HepG2 (cell line): Measurements from ENCODE around the gene ADAMTS4. TPM values are rescaled to one million over a fixed set of nuclear protein-coding genes. Genes with fewer than 3 reads are reported as not detected.
A peak's percentile ranks its signal among the peaks of the same experiment; 100 is the strongest.

Source experiments
- ATAC-seq: fragments of 200-7000 bp; cut with Tn5 transposase; 3 replicates; pipeline ENCODE4 v1.9.1; 2020; ENCODE audit warnings: mild to moderate bottlenecking, moderate library complexity
- BruUV-seq: library from RNA; stranded (reverse); fragments of 400-500 nt; replicated peaks from 2 replicates; lab custom pipeline; 2021; lab: Mats Ljungman, UMichigan
- CTCF ChIA-PET: fragments of 300-600 bp; formaldehyde crosslinking; extraction: SDS; loops from one replicate; lab custom pipeline; 2021; ENCODE audit warnings: low total read pairs, inconsistent platforms, low intra/inter-chr PET ratio; lab: Yijun Ruan, JAX
- POLR2A ChIA-PET: fragments of 350-600 bp; sonication (Branson Sonifier 250); formaldehyde crosslinking; loops from one replicate; lab custom pipeline; 2020; ENCODE audit warnings: antibody characterized with exemption, inconsistent platforms; lab: Yijun Ruan, JAX
- DNase-seq: peaks from one replicate; pipeline ENCODE4 v3.0.0-alpha.2; 2015; ENCODE audit warnings: low spot score
- FAIRE-seq: peaks from 3 replicates; lab custom pipeline; 2011; peaks lifted over from hg19 to GRCh38; lab: Jason Lieb, UNC
- H2AFZ ChIP-seq: one replicate; pipeline ENCODE4 v1.6.1; 2011; ENCODE audit warnings: low read length, inconsistent platforms
- H3K27ac ChIP-seq: fragments of 300-600 bp; 3 replicates; pipeline ENCODE4 v1.8.0; 2011; ENCODE audit warnings: mixed run types, mild to moderate bottlenecking, mixed read lengths, low read length, inconsistent platforms; ENCODE audit not compliant: insufficient read depth; ENCODE audit errors: extremely low read length
- H3K27me3 ChIP-seq, 2 experiments: fragments of 200-600 bp in 1 of 2; 2 replicates in 1 of 2; 3 replicates in 1 of 2; pipeline versions ENCODE4 v1.6.0 to v1.8.0; 2011; ENCODE audit warnings: low read length in 2 of 2, mild to moderate bottlenecking in 2 of 2, moderate library complexity in 2 of 2, inconsistent platforms in 1 of 2; ENCODE audit not compliant: insufficient read depth in 2 of 2, control insufficient read depth in 1 of 2
- H3K36me3 ChIP-seq, 2 experiments: fragments of 200-600 bp in 1 of 2; replicated peaks in 1 of 2; 2 replicates in 1 of 2; 3 replicates in 1 of 2; pipeline versions ENCODE4 v1.5.1 to v1.8.0; 2011; ENCODE audit warnings: low read length in 2 of 2, inconsistent platforms in 1 of 2; ENCODE audit not compliant: insufficient read depth in 2 of 2, control insufficient read depth in 1 of 2
- H3K4me1 ChIP-seq: 2 replicates; pipeline ENCODE4 v1.5.1; 2012; ENCODE audit warnings: low read length, inconsistent platforms; ENCODE audit not compliant: insufficient read depth
- H3K4me2 ChIP-seq: 2 replicates; pipeline ENCODE4 v1.6.0; 2011; ENCODE audit warnings: low read depth, low read length, inconsistent platforms
- H3K4me3 ChIP-seq, 3 experiments: fragments of 200-600 bp in 1 of 3; sonication (generic), shearing (Covaris generic) in 1 of 3; replicated peaks in 1 of 3; 2 replicates each; pipeline ENCODE4 v1.5.1; 2011 to 2016; ENCODE audit warnings: low read length in 3 of 3, inconsistent platforms in 2 of 3, low read depth in 2 of 3, mild to moderate bottlenecking in 2 of 3, control low read depth in 1 of 3, mixed read lengths in 1 of 3; ENCODE audit not compliant: insufficient read depth in 1 of 3
- H3K79me2 ChIP-seq: one replicate; pipeline ENCODE4 v1.6.1; 2011; ENCODE audit warnings: low read length, inconsistent platforms; ENCODE audit not compliant: insufficient read depth
- H3K9ac ChIP-seq: 2 replicates; pipeline ENCODE4 v1.6.0; 2011; ENCODE audit warnings: mild to moderate bottlenecking, low read depth, low read length, inconsistent platforms; ENCODE audit not compliant: insufficient read depth
- H3K9me3 ChIP-seq: 2 replicates; pipeline ENCODE4 v1.5.1; 2012; ENCODE audit warnings: mild to moderate bottlenecking, low read length
- H4K20me1 ChIP-seq: 2 replicates; pipeline ENCODE4 v1.6.0; 2011; ENCODE audit warnings: inconsistent platforms, mild to moderate bottlenecking, low read length, moderate library complexity; ENCODE audit not compliant: insufficient read depth
- POLR2AphosphoS2 ChIP-seq: IDR thresholded peaks from 2 replicates; pipeline ENCODE4 v1.6.1; 2011; ENCODE audit warnings: low read depth, low read length, improper control_type of control experiment
- WGBS: methylation state at CpG from one replicate; pipeline ENCODE4 v1.1.6; 2017; ENCODE audit warnings: low lambda C conversion rate; 5-methylcytosine and 5-hydroxymethylcytosine counted together
- in situ Hi-C: cut with HindIII; loops from 2 replicates; pipeline ENCODE4 v1.10.0; 2017; ENCODE audit warnings: low pct_unique_long_range_greater_than_20kb; ENCODE audit not compliant: extremely low pct_ligation_motif_present
- intact Hi-C: fragments of 100-400 bp; cut with micrococcal nuclease; formaldehyde crosslinking; loops from one replicate; pipeline ENCODE4 v1.10.0; 2022; ENCODE audit not compliant: unreplicated experiment
- polyA plus RNA-seq, 8 experiments: library from polyadenylated mRNA; depleted of rRNA in 3 of 8; stranded (reverse) in 7 of 8; unstranded in 1 of 8; fragments of >200 nt; fragmentation: Illumina TruSeq in 4 of 8; extraction: Trizol in 4 of 8; gene quantifications; 2 replicates each; pipeline versions ENCODE4 v1.2.1 to v1.2.3, GENCODE V29; 2011 to 2016; ENCODE audit warnings: low read depth in 4 of 8, missing spikeins in 1 of 8, mixed read lengths in 1 of 8; ENCODE audit not compliant: insufficient read depth in 1 of 8
- total RNA-seq, 5 experiments: library from RNA; depleted of rRNA; stranded (reverse); fragments of >200 nt; fragmentation: Illumina TruSeq; extraction: Trizol; gene quantifications; 2 replicates each; pipeline ENCODE4 v1.2.3, GENCODE V29; 2016; ENCODE audit warnings: low read depth in 1 of 5
- TF ChIP-seq, protein P1 (sequence below): sonication (generic); formaldehyde crosslinking; IDR thresholded peaks from 2 replicates; pipeline ENCODE4 v1.5.0; 2020; ENCODE audit warnings: mild to moderate bottlenecking, missing genetic modification reagents, borderline replicate concordance

Gene ADAMTS4
- total and polyA plus RNA-seq, 2 of the 13 experiments (the other 11 are each of a cell fraction or from before 2014, with no cell fraction given) = 0.51 to 1.7 TPM

DNA sequence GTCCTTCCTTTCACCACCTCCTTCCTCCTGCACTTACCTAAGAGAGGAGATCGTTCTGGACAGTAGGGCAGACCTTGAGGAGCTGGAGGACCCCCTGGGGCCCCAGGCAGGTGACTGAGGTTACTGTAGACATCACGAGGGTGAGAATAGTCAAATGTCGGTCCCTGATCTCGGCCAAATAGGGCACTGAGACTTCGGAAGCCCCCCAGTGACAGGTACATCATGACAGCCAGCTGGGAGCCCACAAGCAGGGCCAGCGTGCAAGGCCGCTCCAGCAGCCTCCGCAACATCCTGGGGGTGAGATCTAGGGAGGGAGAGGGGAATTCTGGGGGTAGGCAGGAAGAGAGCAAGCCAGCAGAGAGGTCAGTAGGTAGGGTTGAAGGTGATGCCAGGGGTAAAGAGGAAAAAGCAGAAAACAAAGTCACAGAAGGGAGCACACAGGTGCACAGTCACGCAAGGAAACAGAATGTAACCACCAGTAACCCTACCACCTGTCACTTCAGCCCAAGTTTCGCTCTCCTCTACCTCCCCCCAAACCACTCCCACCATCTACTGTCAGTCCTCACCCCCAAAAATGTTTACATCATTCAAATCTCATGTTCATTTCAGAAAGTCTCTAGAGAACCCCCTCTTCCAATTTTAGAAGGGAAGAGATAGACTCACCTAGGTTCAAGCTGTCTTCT, 22.9 kb downstream of the ADAMTS4 start:
- Histone ChIP-seq H3K79me2 (peaks cover 10% of the 10 kb centered on the region), H2AFZ (no peak overlapping the region), H3K4me3 (peak overlapping the region; percentile 83 to 92 (median 83); a peak in 4 of 6 replicates), H3K36me3 (peaks cover 5 to 36% of the 10 kb centered on the region in 2 experiments), H3K27ac (no peak overlapping the region), H3K4me1 (peaks cover 19% of the 10 kb centered on the region), H3K9me3 (no peaks in the 10 kb centered on the region), H3K9ac (peak overlapping the region; percentile 84; the same call in 1 of the 2 replicates), H4K20me1 (no peaks in the 10 kb centered on the region), H3K27me3 (no peaks in the 10 kb centered on the region; a peak in 1 of 5 replicates), H3K4me2 (peak overlapping the region; percentile 96)
- intact Hi-C loops = no loop called here
- in situ Hi-C loops = no loop called here
- BruUV-seq = TSS peak; percentile 56
- ChIA-PET POLR2A (interaction anchor here (0.9 to 2.1 kb wide), 5 partner anchors 10 to 48 kb away, joined by 4 to 27 read pairs (median 4); partner anchors contain the start of genes ADAMTS4, APOA2, PPOX and UFC1), CTCF (no interaction called here)
- no peak for DNase-seq
- ATAC-seq = no peak
- no peak for TF ChIP-seq POLR2AphosphoS2
- TF ChIP-seq, protein P1, sequence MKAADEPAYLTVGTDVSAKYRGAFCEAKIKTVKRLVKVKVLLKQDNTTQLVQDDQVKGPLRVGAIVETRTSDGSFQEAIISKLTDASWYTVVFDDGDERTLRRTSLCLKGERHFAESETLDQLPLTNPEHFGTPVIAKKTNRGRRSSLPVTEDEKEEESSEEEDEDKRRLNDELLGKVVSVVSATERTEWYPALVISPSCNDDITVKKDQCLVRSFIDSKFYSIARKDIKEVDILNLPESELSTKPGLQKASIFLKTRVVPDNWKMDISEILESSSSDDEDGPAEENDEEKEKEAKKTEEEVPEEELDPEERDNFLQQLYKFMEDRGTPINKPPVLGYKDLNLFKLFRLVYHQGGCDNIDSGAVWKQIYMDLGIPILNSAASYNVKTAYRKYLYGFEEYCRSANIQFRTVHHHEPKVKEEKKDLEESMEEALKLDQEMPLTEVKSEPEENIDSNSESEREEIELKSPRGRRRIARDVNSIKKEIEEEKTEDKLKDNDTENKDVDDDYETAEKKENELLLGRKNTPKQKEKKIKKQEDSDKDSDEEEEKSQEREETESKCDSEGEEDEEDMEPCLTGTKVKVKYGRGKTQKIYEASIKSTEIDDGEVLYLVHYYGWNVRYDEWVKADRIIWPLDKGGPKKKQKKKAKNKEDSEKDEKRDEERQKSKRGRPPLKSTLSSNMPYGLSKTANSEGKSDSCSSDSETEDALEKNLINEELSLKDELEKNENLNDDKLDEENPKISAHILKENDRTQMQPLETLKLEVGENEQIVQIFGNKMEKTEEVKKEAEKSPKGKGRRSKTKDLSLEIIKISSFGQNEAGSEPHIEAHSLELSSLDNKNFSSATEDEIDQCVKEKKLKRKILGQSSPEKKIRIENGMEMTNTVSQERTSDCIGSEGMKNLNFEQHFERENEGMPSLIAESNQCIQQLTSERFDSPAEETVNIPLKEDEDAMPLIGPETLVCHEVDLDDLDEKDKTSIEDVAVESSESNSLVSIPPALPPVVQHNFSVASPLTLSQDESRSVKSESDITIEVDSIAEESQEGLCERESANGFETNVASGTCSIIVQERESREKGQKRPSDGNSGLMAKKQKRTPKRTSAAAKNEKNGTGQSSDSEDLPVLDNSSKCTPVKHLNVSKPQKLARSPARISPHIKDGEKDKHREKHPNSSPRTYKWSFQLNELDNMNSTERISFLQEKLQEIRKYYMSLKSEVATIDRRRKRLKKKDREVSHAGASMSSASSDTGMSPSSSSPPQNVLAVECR = 0 out of 2 replicates have a peak, but pooled peaks have one; percentile 23
- 98% methylated on average over 10 of the region's 10 CpGs for WGBS
- FAIRE-seq = no peak
